OCI-LY1 (cell line): ENCODE results near the gene ZBTB5.

Experiments used
- CTCF ChIP-seq: fragments of 200-600 bp; sonication (generic), shearing (Covaris generic); IDR thresholded peaks from 2 replicates; pipeline ENCODE4 v1.5.1; 2017; ENCODE audit warnings: mild to moderate bottlenecking, antibody characterized with exemption, low read length, moderate library complexity, mixed read lengths
- EZH2 ChIP-seq: fragments of 200-600 bp; sonication (generic), shearing (Covaris generic); IDR thresholded peaks from 2 replicates; pipeline ENCODE4 v1.8.0; 2017; ENCODE audit warnings: borderline replicate concordance, mixed run types, mild to moderate bottlenecking, antibody characterized with exemption, low read length, moderate library complexity, mixed read lengths

DNA sequence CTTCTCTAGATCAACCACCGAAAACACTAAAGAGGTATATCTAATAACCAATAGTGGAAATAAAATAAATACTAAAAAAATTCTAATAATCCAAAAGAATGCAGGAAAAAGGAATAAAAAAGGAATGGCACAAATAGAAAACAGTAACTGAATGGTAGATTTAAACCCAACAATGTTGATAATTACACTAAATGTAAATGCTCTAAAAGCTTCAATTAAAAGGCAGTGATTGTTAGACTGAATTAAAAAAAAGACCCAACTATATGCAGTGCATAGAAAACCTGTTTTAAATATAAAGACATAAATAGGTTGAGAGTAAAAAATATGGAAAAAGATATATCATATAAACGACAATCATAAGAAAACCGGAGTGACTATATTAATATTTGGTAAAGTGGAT, 9.2 kb upstream of the ZBTB5 start:
- no peak for TF ChIP-seq CTCF
- no peak for TF ChIP-seq EZH2
